ENCODE data around the gene GGTLC1. TPM values are rescaled to one million over a fixed set of nuclear protein-coding genes. Genes with fewer than 3 reads are reported as not detected.

GGTLC1 gene
- total RNA-seq, result not detected

DNA sequence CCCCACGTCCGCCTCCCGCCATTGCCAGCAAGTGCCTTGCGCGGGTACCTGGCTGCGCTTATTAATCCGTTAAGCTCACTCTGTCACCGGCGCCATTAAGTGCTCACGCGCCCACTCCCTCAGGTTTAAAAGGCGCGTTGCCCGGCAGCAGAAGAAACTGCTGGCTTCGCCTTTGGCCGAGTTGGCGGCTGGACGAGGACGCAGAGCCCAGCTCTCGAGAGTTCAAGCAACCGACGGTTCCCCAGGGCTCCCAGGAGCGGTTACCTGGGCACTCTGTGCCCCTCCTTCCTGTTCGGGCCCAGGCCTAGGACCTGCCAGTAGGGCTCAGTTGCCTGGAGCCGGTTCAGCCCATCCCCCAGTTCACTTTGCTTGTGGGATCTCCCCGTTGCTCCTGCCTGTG, at the start of gene GGTLC1:
TSS of gene GGTLC1 (minus strand) at position 219 of the 400 bp plus-strand sequence. CDS start 2,168 bp downstream, outside the sequence.

Other genes starting within 250 kb of the GGTLC1 start
- not detected for gene CST1, start 237.8 kb downstream of the GGTLC1 start, total RNA-seq
- not detected for gene CST2, start 162.1 kb downstream of the GGTLC1 start, total RNA-seq
- not detected for gene CST5, start 109.0 kb downstream of the GGTLC1 start, total RNA-seq

Measured in camera-type eye (tissue), 1 donor.